ENCODE measurements around the gene KIRREL3. TPM values are rescaled to one million over a fixed set of nuclear protein-coding genes. Genes with fewer than 3 reads are reported as not detected.

Gene KIRREL3
- total RNA-seq, 1 donor: 0.45 TPM

DNA sequence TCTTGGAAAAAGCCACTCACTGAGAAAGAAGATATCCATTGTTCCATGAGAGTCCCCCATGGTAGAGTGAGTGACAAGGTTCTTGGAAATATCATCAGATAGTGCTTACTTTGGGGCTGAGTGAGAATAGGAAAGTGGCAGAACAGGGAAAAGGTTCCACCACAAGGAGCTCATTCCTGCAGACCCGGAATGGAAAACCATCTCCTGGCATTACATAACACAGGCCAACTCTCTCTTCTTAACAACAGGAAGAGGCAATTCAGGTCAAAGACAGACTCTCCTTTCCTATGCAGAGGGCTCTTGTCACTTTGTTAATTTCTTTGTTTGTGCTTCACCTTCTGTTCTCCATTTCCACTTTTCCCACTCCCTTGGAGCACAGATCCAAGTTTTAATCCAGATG is 259.7 kb downstream of the KIRREL3 start:
- DNase-seq (ENCODE audit: low read depth): no peak
- TF ChIP-seq CTCF (IDR thresholded peaks at IDR 0.05; ENCODE audit: insufficient read depth, low read length): no peak
- H3K4me3 ChIP-seq (ENCODE audit: low read depth, low read length): no peak overlapping the region

- H3K4me3 ChIP-seq (ENCODE audit: low read depth, low read length): no peak overlapping the region
- peak; percentile 23 for DNase-seq (ENCODE audit: low read depth)
- no peak for TF ChIP-seq CTCF (IDR thresholded peaks at IDR 0.05; ENCODE audit: insufficient read depth, low read length)
These were observed 260.9 kb downstream of the KIRREL3 start for GRCh38 chr11:126739499-126740145.

- DNase-seq (ENCODE audit: low read depth): no peak
- TF ChIP-seq CTCF (IDR thresholded peaks at IDR 0.05; ENCODE audit: insufficient read depth, low read length): no peak
- no peak overlapping the region for H3K4me3 ChIP-seq (ENCODE audit: low read depth, low read length)
These were observed 262.1 kb downstream of the KIRREL3 start for GRCh38 chr11:126738295-126739031.

- TF ChIP-seq CTCF (IDR thresholded peaks at IDR 0.05; ENCODE audit: insufficient read depth, low read length): no peak
- DNase-seq (ENCODE audit: low read depth): no peak
- no peak overlapping the region for H3K4me3 ChIP-seq (ENCODE audit: low read depth, low read length)
These were observed 263.6 kb downstream of the KIRREL3 start for GRCh38 chr11:126736682-126737572.

DNA sequence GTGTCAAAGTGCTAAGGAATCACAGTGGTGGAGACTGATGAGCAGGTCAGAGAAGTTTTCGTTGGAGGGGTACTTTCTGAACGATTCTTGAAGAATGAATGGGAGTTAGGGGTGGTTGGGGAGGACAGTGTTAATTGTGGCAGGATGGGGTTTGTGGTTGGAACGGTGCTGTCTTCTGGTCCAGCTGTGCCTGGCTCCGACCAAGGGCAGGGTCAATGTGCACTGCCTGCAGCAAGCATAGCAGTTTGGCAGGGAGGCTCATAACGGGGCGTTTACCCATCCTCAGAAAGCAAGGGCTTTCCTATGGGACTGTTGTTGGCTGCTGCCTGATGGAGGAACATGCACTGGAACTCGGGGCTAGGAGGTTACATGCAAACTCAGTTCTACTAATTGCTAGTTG is 265.8 kb downstream of the KIRREL3 start:
- TF ChIP-seq CTCF (IDR thresholded peaks at IDR 0.05; ENCODE audit: insufficient read depth, low read length): no peak
- no peak overlapping the region for H3K4me3 ChIP-seq (ENCODE audit: low read depth, low read length)
- no peak for DNase-seq (ENCODE audit: low read depth)

DNA sequence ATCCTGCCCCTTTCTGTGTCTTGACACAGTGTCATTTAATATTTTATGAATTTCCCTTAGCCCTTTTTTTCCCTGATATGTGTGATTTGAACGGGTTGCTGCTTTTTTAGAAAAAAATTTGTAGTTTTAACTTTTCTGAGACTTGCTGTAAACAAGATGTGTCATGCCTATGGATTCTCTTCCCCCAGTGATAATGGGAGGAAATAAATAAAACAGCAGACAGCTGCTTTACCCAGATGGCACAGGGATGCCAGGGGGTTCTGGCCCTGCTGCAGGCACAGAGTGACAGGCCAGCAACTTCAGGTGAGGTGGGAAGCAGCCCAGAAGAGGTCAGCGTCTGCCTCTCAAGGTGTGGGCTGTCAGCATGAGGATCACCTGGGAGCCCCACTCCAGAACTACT is 266.9 kb downstream of the KIRREL3 start:
- no peak for DNase-seq (ENCODE audit: low read depth)
- H3K4me3 ChIP-seq (ENCODE audit: low read depth, low read length): no peak overlapping the region
- TF ChIP-seq CTCF (IDR thresholded peaks at IDR 0.05; ENCODE audit: insufficient read depth, low read length): no peak
